ENCODE results near the gene DDX27.
"Not testable (repeated sequence)": the region's sequence is repeated elsewhere in the genome, so short reads cannot be mapped to it uniquely, and the experiment has no call there.

The DDX27 gene, protein sequence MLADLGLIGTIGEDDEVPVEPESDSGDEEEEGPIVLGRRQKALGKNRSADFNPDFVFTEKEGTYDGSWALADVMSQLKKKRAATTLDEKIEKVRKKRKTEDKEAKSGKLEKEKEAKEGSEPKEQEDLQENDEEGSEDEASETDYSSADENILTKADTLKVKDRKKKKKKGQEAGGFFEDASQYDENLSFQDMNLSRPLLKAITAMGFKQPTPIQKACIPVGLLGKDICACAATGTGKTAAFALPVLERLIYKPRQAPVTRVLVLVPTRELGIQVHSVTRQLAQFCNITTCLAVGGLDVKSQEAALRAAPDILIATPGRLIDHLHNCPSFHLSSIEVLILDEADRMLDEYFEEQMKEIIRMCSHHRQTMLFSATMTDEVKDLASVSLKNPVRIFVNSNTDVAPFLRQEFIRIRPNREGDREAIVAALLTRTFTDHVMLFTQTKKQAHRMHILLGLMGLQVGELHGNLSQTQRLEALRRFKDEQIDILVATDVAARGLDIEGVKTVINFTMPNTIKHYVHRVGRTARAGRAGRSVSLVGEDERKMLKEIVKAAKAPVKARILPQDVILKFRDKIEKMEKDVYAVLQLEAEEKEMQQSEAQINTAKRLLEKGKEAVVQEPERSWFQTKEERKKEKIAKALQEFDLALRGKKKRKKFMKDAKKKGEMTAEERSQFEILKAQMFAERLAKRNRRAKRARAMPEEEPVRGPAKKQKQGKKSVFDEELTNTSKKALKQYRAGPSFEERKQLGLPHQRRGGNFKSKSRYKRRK

DNA sequence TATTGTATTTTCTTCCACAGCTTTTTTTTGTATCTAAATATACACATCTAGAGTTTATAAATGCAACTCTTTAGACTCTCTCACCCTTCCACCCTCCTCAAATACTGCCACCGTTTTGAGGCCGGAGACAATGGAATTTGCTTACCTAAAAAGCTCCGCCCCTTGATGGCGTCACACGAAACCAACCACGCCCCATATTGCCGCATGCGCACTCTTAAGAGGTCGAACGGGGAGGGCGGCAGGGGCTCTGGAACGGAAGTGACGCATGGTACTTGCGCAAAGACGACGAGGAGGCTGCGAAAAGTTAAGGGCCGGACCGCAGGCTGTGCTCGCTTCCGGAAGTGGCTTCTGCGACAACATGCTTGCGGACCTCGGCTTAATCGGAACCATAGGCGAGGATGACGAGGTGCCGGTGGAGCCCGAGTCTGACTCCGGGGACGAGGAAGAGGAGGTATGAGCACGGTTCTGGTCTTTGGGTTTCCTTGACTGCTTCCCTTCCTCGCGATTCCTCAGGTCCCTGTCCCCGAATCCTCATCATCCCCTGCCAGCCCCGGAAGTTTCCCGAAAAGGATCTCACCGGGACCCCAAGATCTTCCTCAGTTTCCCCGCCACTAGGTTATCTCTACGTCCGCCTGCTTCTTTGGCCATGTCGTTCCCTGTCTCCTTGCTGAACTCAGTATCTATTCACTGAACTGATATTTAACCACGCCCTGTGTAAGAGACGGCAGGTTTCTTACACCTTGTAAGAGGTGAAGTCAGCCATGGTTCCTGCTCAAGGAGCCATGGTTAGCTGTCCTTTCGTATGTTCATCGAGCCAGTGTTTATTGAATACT lies at the start of gene DDX27:
DDX27 (plus strand) TSS at position 326 of the 833 bp plus-strand sequence; CDS start at position 359, 33 bp downstream.
- DNase-seq (ENCODE audit: low read depth in 3 of 3): peak; percentile 93 to 95 (median 94)

DNA sequence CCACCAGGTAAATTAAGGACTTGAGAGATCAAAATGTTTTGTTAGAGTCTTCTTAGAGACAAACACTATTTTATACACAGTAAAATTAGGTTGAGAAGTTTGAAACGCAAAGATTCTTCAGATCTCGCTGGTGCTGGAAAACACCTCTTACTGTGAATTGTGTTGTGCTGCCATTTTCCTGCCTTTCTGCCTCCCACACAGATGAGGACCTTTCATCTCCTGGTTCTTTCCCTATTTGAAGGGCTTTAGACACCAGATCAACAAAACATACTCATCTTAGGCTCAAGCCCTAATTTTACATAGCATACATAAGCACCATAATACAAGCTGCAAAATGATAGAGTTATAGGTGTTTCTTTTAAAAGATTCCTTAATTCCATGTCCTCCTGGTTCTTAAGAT lies 49.7 kb upstream of the DDX27 start:
- DNase-seq (ENCODE audit: low read depth in 3 of 3): no peak

DNA sequence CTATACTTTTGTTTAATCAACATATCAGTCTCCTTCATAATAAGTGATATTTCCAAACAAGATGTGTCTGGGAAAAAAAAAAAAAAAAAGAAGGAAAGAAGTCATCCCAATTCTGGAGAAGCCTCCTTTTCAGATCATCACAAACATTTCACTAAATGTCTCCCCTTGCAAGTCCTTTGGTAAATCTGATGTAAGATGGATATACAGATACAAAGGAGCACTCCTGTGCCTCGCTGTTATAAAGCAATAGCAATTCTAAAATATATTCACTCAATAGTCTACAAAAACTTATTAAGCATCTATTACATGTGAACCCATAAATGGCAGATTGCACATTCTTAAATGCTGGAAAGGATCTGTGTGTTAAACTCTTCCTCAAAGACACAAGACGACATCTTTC lies 48.5 kb upstream of the DDX27 start:
- no peak for DNase-seq (ENCODE audit: low read depth in 3 of 3)

DNA sequence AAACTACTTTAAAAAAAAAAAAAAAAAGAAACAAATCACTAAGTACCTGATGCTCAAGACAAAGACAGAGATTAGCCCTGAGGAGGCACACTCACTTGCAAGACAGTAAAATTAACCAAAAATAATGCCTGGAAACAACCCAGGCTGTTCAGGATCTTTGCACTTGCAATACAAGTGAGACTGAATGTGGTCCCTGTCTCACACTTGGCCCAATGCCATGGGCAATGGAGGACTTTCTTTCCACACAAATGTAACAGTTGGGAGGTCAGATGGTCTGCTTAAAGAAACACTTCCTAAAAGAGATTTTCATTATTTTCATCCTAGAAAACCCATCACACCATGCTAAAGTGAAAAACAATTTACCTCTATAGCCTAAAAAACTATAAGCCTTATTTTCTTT lies 47.3 kb upstream of the DDX27 start:
- DNase-seq (ENCODE audit: low read depth in 3 of 3): no peak

DNA sequence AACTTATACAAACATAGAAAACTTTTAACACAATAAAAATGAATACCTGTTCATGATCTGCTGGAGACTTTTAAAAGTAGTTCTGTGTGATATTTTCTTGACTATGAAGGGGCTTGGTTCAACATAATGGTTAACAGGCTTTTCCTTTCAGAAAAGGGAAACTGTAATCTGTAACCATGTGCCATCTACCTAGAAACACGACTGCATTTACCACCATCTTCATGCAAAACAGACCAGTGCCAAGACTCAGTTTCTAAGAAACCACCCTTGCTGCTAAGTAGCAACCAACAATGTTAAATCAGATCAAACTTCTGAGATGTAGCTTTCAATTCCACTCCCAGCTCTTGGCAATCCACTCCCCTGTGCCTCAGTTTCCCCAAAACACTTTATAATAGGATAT lies 46.8 kb upstream of the DDX27 start:
- DNase-seq (ENCODE audit: low read depth in 3 of 3): no peak

DNA sequence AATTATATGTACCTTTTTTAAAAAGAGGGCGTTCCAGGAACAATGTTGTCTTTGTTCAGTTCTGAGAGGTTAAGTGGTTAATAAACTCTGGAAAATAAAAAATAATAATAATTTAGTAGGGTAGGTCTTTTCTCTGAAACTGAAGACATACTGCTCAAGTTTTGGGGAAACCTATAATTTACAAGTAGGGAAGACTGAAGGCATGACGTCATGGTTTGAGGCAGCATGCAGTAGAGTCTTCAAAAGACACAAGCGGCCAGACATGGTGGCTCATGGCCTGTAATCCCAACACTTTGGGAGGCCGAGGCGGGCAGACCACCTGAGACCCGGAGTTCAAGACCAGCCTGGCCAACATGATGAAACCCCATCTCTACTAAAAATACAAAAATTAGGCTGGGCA lies 45.0 kb upstream of the DDX27 start:
- DNase-seq (ENCODE audit: low read depth in 3 of 3): no peak

DNA sequence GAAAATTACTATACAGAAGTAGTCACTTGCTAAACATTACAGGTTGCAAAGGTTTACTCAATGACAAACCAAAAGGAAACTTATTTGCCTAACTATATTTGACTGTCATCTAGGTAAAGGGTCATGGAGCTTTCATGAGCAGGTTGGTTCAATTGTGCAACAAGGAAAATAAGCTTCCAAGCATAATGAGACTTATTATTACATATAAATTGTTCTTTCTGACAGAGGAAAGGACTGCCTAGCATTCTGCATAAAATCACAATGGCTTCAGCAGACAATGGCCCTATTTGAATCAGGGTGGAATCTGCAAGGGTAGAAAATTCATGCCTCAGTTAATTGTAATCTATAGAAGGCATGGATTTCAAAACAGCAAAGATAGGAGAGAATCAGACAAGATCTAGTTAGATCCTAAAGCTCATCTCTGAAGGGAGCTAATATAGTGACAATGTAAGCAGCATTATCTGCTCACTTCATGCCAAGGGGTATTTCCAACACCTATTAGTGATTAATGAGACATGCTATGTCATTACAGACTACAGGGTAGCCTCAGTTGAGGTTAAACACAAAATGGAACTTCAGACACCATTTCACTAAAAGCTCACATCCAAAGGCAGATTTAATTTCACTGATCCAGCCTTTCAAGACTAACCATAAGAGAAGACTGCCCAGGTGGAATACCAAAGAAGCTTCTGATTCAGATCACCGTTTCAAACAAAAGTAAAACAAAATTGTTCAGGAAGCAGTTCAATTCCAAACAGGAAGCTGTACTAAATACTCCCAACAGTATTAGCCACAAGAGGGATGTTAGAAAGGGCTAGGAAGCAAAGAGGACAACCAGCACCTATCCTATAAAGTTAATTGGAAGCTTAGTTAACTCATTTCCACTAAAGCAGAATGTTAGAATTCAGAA lies 39.6 kb upstream of the DDX27 start:
- no peak for DNase-seq (ENCODE audit: low read depth in 3 of 3)

DNA sequence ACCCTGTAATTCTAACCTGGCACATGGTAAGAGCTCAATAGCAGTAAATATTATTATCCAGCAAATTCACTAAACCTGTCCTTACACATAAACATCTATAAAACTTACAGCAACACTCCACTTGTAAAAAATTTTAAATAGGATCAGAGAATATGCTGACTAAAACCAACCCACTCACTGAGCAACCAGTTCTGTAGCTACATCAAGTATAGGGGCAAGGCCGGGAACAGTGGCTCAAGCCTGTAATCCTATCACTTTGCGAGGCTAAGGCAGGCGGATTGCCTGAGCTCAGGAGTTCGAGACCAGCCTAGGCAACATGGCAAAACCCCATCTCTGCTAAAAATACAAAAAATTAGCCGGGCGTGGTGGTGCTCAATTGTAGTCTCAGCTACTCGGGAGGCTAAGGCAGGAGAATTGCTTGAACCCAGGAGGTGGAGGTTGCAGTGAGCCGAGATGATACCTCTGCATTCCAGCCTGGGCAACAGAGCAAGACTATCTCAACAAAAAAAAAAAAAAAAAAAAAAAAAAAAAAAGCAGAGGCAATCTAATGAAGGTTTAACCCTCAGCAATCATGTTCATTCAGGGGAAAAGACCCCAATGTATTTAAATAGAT lies 37.8 kb upstream of the DDX27 start:
- DNase-seq (ENCODE audit: low read depth in 3 of 3): no peak

DNA sequence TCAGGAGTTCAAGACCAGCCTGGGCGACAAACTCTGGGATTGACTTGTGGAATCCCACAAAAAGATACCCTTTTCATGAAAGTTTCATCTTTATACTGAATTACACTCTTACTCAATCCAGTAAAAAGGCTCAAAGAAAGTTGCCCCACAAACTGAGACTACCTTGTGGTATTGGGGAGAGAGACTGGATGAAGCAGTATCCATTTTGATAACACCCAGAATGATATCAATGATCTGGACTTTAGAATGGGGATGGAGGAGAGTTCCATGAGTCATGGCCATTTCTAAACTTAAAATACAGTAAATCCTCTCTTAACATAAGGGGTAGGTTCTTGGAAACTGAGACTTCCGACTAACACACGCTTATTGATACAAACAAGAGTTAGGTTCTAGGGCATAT lies 35.8 kb upstream of the DDX27 start:
- DNase-seq (ENCODE audit: low read depth in 3 of 3): no peak

DNA sequence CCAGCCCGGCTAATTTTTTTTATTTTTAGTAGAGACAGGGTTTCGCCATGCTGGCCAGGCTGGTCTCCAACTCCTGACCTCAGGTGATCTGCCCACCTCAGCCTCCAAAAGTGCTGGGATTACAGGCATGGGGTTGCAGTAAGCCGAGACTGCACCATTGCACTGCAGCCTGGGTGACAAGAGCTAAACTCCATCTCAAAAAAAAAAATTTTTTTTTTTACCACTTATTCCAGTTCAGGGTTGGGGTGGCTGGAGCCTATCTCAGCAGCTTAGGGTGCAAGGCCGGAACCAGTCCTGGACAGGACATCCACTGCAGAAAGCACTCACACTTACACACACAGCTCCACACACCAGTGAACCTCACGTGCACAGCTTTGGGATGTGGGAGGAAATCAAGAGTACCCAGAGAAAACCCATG lies 35.1 kb upstream of the DDX27 start:
- not testable (repeated sequence) for DNase-seq (ENCODE audit: low read depth in 3 of 3)

DNA sequence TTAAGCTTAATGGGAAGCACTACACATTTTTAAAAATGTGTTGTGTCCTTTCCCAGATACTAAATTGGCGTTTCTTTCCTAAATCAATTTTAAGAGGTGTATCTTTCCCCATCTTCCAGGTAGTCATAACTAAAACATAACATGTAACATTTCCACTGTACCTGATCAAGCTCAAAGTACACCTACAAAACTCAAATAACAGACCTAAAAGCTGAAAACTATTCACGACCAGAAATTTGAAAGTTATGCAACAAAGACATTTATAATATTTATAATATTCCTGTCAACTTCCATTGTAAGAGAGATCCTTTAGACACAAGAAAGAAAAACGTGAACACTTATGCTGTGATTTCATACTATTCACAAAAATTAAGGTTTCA lies 34.5 kb upstream of the DDX27 start:
- DNase-seq (ENCODE audit: low read depth in 3 of 3): no peak

DNA sequence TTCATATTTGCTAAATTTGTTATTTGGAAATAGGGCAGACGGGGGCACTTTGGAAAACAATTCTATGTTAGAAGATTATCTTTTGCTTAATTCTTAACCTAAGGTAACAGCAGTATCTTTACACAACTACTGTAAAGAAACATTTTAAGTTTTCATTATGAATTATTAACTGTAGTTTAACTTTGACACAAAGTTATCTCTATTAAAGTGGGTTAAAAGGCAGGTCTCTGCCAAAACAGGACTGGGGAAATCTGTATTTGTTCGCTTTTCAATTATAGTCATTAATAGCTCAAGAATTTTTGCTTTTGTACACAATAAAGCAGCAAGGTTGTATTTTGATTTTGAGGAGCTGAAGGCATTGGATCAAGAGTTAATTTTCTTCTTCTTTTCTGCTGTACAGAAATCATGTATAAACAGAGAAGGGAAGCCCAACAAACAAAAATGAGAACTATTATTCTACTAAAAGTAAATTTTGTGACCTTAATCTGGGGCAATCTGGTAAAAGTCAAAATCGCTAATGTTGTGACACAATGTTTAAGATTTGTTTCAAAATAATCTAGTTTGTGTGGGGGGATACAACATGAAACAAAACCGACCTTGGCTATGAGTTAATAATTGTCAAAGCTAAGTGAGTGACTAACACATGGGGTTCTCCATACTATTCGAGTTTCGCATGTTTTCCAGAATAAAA lies 34.0 kb upstream of the DDX27 start:
- no peak for DNase-seq (ENCODE audit: low read depth in 3 of 3)

DNA sequence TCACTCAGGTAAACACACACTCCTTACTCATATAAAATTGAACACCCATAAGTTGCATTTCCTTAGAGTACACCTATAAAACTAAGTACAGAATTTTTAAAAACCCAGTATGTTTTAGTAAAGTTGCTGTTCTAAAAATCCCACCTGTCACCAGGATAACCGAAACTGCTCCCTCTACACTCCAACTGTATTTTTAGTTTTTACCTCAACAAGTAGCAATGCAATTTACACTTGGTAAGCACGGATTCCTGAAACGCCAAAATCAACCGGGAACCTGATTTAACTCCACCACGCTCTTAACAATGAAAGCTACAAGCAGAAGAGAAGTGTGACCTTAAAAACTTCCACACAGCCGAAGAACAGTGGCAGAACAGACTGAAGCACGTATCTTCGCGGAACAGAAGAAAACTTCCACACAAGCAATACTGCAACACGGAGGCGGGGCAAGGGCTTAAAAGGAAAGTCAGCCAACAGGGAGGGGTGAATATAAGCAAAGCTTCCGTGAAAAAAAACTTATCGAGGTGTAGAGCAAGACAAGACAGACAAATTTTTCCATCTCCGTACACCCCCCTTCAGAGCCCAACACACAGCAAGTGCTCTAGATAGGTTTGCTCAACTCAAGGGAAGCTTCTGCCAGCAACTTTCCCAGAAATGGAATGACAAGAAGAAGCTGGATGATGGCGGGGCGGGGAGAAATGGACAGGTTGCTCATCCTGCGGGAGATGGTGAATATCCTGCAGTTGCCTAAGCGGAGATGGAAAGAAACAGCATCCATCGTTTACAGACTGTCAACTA lies 32.5 kb upstream of the DDX27 start:
- DNase-seq (ENCODE audit: low read depth in 3 of 3): peak; percentile 33 to 52 (median 48)

DNA sequence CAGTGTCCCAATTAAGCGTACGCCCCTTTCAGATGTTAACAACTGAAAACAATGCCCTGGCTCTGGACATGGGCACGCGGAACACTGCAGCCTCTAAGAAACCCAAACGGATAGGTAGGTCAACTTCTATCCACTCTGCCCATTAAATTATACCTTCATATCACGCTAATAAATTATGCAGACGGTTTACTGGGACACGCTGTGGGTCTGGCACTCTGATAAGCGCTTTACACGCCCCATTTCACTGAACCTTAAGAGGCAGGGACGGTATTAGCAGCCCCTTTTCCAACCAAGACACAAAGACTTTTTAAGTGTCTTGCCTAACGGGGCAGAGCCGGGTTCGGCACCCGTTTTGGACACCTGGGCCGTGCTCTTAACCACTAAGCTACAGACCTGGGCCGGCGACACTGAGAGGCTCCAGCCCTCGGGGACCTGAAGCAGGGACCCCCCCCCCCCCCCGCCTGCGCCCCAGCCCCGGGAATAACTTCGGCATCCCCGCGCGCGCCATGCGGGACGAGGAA lies 31.8 kb upstream of the DDX27 start:
- DNase-seq (ENCODE audit: low read depth in 3 of 3): peak in 1 of 3 donors; percentile 5

DNA sequence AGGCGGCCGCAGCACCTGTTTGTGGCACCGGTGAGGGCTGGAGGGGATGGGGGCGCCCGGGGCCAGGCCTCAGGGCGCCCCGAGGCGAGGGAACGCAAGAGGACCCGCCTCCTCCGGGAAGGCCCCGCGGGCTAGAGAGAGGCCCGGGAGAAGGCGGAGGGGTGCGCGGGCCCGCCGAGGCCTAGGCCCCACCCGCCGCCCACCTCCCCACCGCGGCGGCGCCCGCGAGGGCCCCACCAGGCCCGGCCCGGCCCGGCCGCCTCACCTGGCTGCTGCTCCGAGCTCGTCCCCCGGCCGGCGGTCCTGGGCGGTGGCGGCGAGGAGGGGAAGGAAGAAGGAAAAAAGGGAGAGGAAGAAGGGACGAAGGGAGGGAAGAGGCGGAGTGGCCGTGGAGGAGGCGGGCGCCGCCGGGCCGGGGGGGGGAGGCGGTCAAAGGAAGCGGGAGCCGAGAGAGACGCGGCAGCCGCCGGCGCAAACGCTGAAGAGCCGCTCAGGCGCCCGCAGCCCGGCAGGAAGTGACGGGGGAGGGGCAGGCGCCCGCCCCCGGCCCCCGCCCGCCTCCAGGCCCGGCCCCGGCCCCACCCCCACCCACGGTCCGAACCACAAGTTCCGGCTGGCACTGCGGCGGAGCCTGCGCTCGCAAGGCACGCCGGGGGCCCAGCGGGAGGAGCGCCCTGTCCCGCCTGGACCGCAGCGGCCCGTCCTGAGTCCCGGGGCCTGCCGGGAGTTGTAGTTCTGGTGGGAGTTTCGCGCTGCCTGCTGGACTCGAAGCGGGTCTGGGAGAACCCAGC lies 31.2 kb upstream of the DDX27 start, which contains the start of gene STAU1:
STAU1 (minus strand) TSS at position 484 of the 791 bp plus-strand sequence. CDS start 22,133 bp downstream, outside the sequence.
- peak; percentile 79 to 92 (median 90) for DNase-seq (ENCODE audit: low read depth in 3 of 3)

DNA sequence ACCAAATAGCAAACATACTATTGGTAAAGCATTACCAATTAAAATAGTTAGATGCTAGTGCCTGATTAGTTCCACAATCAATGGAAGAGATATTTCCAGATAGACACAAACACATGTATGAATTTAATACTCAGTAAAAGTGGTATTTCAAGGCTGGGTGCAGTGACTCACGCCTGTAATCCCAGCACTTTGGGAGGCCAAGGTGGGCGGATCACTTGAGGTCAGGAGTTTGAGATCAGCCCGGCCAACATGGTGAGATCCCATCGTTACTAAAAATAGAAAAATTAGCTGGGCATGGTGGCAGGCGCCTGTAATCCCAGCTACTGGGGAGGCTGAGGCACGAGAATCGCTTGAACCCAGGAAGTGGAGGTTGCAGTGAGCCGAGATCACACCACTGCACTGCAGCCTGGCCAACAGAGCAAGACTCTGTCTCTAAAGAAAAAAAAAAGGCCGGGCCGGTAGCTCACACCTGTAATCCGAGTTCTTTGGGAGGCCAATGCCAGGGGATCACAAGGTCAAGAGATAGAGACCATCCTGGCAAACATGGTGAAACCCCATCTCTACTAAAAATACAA lies 26.2 kb upstream of the DDX27 start:
- not testable (repeated sequence) for DNase-seq (ENCODE audit: low read depth in 3 of 3)

DNA sequence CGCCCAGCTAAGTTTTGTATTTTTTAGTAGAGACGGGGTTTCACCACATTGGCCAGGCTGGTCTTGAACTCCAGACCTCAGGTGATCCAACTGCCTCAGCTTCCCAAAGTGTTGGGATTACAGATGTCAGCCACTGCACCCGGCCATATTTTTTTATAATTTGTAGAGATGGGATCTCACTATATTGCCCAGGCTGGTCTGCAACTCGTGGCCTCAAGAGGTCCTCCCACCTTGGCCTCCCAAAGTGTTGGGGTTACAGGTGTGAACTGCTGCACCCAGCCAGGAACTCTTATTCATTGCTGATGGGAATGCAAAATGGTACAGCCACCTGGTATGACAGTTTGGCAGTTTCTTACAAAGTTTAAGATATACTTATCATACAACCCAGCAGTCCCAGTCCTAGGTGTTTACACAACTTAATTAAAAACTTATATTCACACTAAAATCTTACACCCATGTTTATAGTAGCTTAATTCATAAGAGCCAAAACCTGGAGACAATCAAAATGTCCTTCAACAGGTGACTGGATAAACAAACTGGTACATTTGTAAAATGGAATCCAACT lies 19.4 kb upstream of the DDX27 start:
- DNase-seq (ENCODE audit: low read depth in 3 of 3): no peak
